ENCODE measurements around the gene SH3D19.

The SH3D19 gene

DNA sequence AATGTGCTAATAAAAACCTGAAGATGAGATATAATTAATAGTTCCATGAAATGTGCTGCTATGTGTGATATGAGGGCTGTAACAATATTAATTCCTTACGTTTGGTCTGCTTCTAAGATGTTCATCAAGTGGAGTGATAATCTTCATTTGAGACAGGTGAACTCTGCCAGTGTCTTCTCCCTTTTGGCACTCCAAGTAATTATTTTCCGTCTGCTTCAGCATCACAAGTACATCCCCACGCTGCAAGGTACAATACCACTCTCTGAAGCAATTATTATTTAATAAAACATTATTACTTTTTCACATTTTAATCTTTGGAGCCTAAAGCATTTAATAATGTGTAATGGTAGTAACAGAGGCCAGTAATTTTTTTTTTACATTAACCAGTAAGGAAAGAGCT is 181.6 kb downstream of the SH3D19 start:
- no peak overlapping the region for H2BK12ac ChIP-seq (ENCODE audit: low read length)
- H3K9me3 ChIP-seq (ENCODE audit: insufficient read depth, low read depth, low read length) = no peaks in the 10 kb centered on the region
- H3K9ac ChIP-seq (ENCODE audit: low read length) = no peak overlapping the region
- no peak overlapping the region for H2AK5ac ChIP-seq (ENCODE audit: low read length)
- H2AFZ ChIP-seq (ENCODE audit: insufficient read depth, low read length, poor library complexity) = no peak overlapping the region
- H3K4me2 ChIP-seq (ENCODE audit: low read length) = no peak overlapping the region
- H3K79me1 ChIP-seq (ENCODE audit: low read length) = no peaks in the 10 kb centered on the region
- no peak overlapping the region for H2BK120ac ChIP-seq (ENCODE audit: insufficient read depth, low read length, poor library complexity)
- H3K79me2 ChIP-seq (ENCODE audit: control insufficient read depth, insufficient read depth, low read length, poor library complexity) = no peaks in the 10 kb centered on the region
- no CpG with 5 or more reads among the region's 3 CpGs for WGBS (ENCODE audit: extremely low coverage, insufficient coverage, insufficient read length)
- H3K4me3 ChIP-seq (ENCODE audit: low read depth, low read length) = no peak overlapping the region
- no peak overlapping the region for H4K8ac ChIP-seq (ENCODE audit: low read depth, low read length)
- no peak overlapping the region for H3K18ac ChIP-seq (ENCODE audit: low read length)
- no peak overlapping the region for H4K91ac ChIP-seq (ENCODE audit: low read depth, low read length)
- no peak overlapping the region for H3K14ac ChIP-seq (ENCODE audit: low read length)
- H4K12ac ChIP-seq (ENCODE audit: low read depth, low read length) = no peak overlapping the region
- no peak overlapping the region for H3K4ac ChIP-seq (ENCODE audit: low read depth, low read length)
- no peak overlapping the region for H2BK5ac ChIP-seq (ENCODE audit: low read depth, low read length, poor library complexity)
- no peaks in the 10 kb centered on the region for H3K27me3 ChIP-seq (ENCODE audit: insufficient read depth, low read length)
- H3K36me3 ChIP-seq (ENCODE audit: control insufficient read depth in 1 of 2, insufficient read depth in 2 of 2, low read length in 2 of 2) = peaks cover 4 to 8% of the 10 kb centered on the region in 2 experiments
- no peaks in the 10 kb centered on the region for H3K4me1 ChIP-seq (ENCODE audit: control insufficient read depth in 1 of 2, insufficient read depth in 2 of 2, low read length in 2 of 2)
- H3K27ac ChIP-seq (ENCODE audit: low read depth, low read length) = no peak overlapping the region
- no peak for DNase-seq
- H3K23ac ChIP-seq (ENCODE audit: low read length) = no peak overlapping the region

DNA sequence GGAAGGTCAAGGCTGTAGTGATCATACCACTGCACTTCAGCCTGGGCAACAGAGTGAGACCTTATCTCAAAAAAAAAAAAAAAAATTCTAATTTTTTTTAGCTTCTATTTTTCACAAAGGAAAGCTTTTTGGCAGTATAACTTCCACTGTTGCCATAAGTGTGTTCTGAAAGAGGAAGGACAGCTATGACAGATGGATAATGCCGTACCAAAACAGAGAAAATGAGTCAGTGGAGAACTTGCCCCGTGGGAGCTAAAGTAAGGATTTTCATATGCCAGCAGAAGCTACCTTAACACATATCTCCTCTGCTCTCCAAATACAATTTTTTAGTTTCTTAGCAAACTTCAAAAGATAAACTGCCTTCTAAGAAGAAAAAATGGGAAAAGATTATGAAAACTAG is 182.2 kb downstream of the SH3D19 start:
- H2BK12ac ChIP-seq (ENCODE audit: low read length) = no peak overlapping the region
- H3K4me3 ChIP-seq (ENCODE audit: low read depth, low read length) = no peak overlapping the region
- H4K12ac ChIP-seq (ENCODE audit: low read depth, low read length) = no peak overlapping the region
- no peak overlapping the region for H3K23ac ChIP-seq (ENCODE audit: low read length)
- no CpG with 5 or more reads among the region's 2 CpGs for WGBS (ENCODE audit: extremely low coverage, insufficient coverage, insufficient read length)
- H3K9me3 ChIP-seq (ENCODE audit: insufficient read depth, low read depth, low read length) = no peaks in the 10 kb centered on the region
- H2AFZ ChIP-seq (ENCODE audit: insufficient read depth, low read length, poor library complexity) = no peak overlapping the region
- H3K79me2 ChIP-seq (ENCODE audit: control insufficient read depth, insufficient read depth, low read length, poor library complexity) = no peaks in the 10 kb centered on the region
- H3K9ac ChIP-seq (ENCODE audit: low read length) = no peak overlapping the region
- H3K4me2 ChIP-seq (ENCODE audit: low read length) = no peak overlapping the region
- DNase-seq = no peak
- no peaks in the 10 kb centered on the region for H3K79me1 ChIP-seq (ENCODE audit: low read length)
- no peak overlapping the region for H2AK5ac ChIP-seq (ENCODE audit: low read length)
- no peak overlapping the region for H3K14ac ChIP-seq (ENCODE audit: low read length)
- H3K18ac ChIP-seq (ENCODE audit: low read length) = no peak overlapping the region
- H3K4me1 ChIP-seq (ENCODE audit: control insufficient read depth in 1 of 2, insufficient read depth in 2 of 2, low read length in 2 of 2) = no peaks in the 10 kb centered on the region
- peaks cover 4 to 8% of the 10 kb centered on the region in 2 experiments for H3K36me3 ChIP-seq (ENCODE audit: control insufficient read depth in 1 of 2, insufficient read depth in 2 of 2, low read length in 2 of 2)
- H3K27ac ChIP-seq (ENCODE audit: low read depth, low read length) = no peak overlapping the region
- H4K8ac ChIP-seq (ENCODE audit: low read depth, low read length) = no peak overlapping the region
- H4K91ac ChIP-seq (ENCODE audit: low read depth, low read length) = no peak overlapping the region
- H2BK120ac ChIP-seq (ENCODE audit: insufficient read depth, low read length, poor library complexity) = no peak overlapping the region
- no peak overlapping the region for H2BK5ac ChIP-seq (ENCODE audit: low read depth, low read length, poor library complexity)
- H3K4ac ChIP-seq (ENCODE audit: low read depth, low read length) = no peak overlapping the region
- no peaks in the 10 kb centered on the region for H3K27me3 ChIP-seq (ENCODE audit: insufficient read depth, low read length)

DNA sequence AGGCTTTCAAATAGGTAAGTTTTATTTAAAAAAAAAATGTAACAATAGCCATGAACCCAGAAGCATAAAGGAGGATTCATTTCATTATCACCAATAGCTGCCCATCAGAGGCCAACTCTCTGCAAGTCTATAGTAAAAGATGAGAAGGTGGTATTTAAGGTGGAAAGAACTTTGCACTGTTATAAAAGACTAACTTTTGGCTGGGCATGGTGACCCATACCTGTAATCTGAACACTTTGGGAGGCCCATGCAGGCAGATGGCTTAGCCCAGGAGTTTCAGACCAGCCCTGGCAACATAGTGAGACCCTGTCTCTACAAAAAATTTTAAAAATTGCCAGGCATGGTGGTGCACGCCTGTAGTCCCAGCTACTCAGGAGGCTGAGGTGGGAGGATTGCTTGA is 182.6 kb downstream of the SH3D19 start:
- no peak overlapping the region for H3K18ac ChIP-seq (ENCODE audit: low read length)
- no peak overlapping the region for H3K4me2 ChIP-seq (ENCODE audit: low read length)
- H3K4me3 ChIP-seq (ENCODE audit: low read depth, low read length) = no peak overlapping the region
- no peaks in the 10 kb centered on the region for H3K79me2 ChIP-seq (ENCODE audit: control insufficient read depth, insufficient read depth, low read length, poor library complexity)
- no peaks in the 10 kb centered on the region for H3K9me3 ChIP-seq (ENCODE audit: insufficient read depth, low read depth, low read length)
- H3K27ac ChIP-seq (ENCODE audit: low read depth, low read length) = no peak overlapping the region
- H2BK12ac ChIP-seq (ENCODE audit: low read length) = no peak overlapping the region
- no peak overlapping the region for H3K4ac ChIP-seq (ENCODE audit: low read depth, low read length)
- H3K27me3 ChIP-seq (ENCODE audit: insufficient read depth, low read length) = no peaks in the 10 kb centered on the region
- H2BK120ac ChIP-seq (ENCODE audit: insufficient read depth, low read length, poor library complexity) = no peak overlapping the region
- peaks cover 4 to 8% of the 10 kb centered on the region in 2 experiments for H3K36me3 ChIP-seq (ENCODE audit: control insufficient read depth in 1 of 2, insufficient read depth in 2 of 2, low read length in 2 of 2)
- H4K8ac ChIP-seq (ENCODE audit: low read depth, low read length) = no peak overlapping the region
- H3K9ac ChIP-seq (ENCODE audit: low read length) = no peak overlapping the region
- no peak overlapping the region for H4K91ac ChIP-seq (ENCODE audit: low read depth, low read length)
- H3K14ac ChIP-seq (ENCODE audit: low read length) = no peak overlapping the region
- no peak overlapping the region for H2AK5ac ChIP-seq (ENCODE audit: low read length)
- H2BK5ac ChIP-seq (ENCODE audit: low read depth, low read length, poor library complexity) = no peak overlapping the region
- H4K12ac ChIP-seq (ENCODE audit: low read depth, low read length) = no peak overlapping the region
- no peak overlapping the region for H3K23ac ChIP-seq (ENCODE audit: low read length)
- no CpG with 5 or more reads among the region's 1 CpG for WGBS (ENCODE audit: extremely low coverage, insufficient coverage, insufficient read length)
- H2AFZ ChIP-seq (ENCODE audit: insufficient read depth, low read length, poor library complexity) = no peak overlapping the region
- H3K4me1 ChIP-seq (ENCODE audit: control insufficient read depth in 1 of 2, insufficient read depth in 2 of 2, low read length in 2 of 2) = no peaks in the 10 kb centered on the region
- no peaks in the 10 kb centered on the region for H3K79me1 ChIP-seq (ENCODE audit: low read length)
- DNase-seq = no peak

DNA sequence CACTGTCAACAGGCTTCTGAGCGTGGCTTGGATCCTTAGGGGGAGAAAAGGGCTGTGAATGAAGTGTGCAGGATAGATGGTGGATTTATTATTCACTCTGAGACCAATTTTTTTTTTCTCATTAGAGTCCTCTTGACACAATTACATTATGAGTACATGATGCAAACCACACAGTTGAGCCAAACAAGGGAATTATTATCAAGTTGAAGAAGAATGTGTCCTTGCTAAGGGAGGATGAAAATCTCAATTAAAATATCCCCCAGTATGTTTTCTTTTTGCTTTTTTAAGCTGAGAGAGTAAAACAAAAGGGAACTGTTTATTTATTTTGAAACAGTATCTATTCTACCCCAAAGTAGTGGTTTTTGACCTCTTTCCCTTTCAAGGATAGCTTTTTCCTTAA is 185.6 kb downstream of the SH3D19 start:
- no peak overlapping the region for H3K27ac ChIP-seq (ENCODE audit: low read depth, low read length)
- no peak overlapping the region for H4K12ac ChIP-seq (ENCODE audit: low read depth, low read length)
- H3K79me1 ChIP-seq (ENCODE audit: low read length) = no peaks in the 10 kb centered on the region
- H3K14ac ChIP-seq (ENCODE audit: low read length) = no peak overlapping the region
- H2BK12ac ChIP-seq (ENCODE audit: low read length) = no peak overlapping the region
- no peak overlapping the region for H3K4me2 ChIP-seq (ENCODE audit: low read length)
- H3K9me3 ChIP-seq (ENCODE audit: insufficient read depth, low read depth, low read length) = no peaks in the 10 kb centered on the region
- no peak overlapping the region for H2AK5ac ChIP-seq (ENCODE audit: low read length)
- H2AFZ ChIP-seq (ENCODE audit: insufficient read depth, low read length, poor library complexity) = no peak overlapping the region
- WGBS (ENCODE audit: extremely low coverage, insufficient coverage, insufficient read length) = no CpG with 5 or more reads among the region's 1 CpG
- no peak overlapping the region for H4K8ac ChIP-seq (ENCODE audit: low read depth, low read length)
- H2BK5ac ChIP-seq (ENCODE audit: low read depth, low read length, poor library complexity) = no peak overlapping the region
- H3K9ac ChIP-seq (ENCODE audit: low read length) = no peak overlapping the region
- H3K79me2 ChIP-seq (ENCODE audit: control insufficient read depth, insufficient read depth, low read length, poor library complexity) = no peaks in the 10 kb centered on the region
- H3K4me3 ChIP-seq (ENCODE audit: low read depth, low read length) = no peak overlapping the region
- peaks cover 0 to 7% of the 10 kb centered on the region in 2 experiments for H3K36me3 ChIP-seq (ENCODE audit: control insufficient read depth in 1 of 2, insufficient read depth in 2 of 2, low read length in 2 of 2)
- no peak overlapping the region for H3K4ac ChIP-seq (ENCODE audit: low read depth, low read length)
- H4K91ac ChIP-seq (ENCODE audit: low read depth, low read length) = no peak overlapping the region
- H3K4me1 ChIP-seq (ENCODE audit: control insufficient read depth in 1 of 2, insufficient read depth in 2 of 2, low read length in 2 of 2) = no peaks in the 10 kb centered on the region
- H2BK120ac ChIP-seq (ENCODE audit: insufficient read depth, low read length, poor library complexity) = no peak overlapping the region
- H3K27me3 ChIP-seq (ENCODE audit: insufficient read depth, low read length) = no peaks in the 10 kb centered on the region
- DNase-seq = no peak
- no peak overlapping the region for H3K18ac ChIP-seq (ENCODE audit: low read length)
- H3K23ac ChIP-seq (ENCODE audit: low read length) = no peak overlapping the region

Measured in trophoblast cell (in vitro differentiated cells and primary cell).